ENCODE data around the gene ITPR1. TPM values are rescaled to one million over a fixed set of nuclear protein-coding genes. Genes with fewer than 3 reads are reported as not detected.

The ITPR1 gene
- total and polyA plus RNA-seq, 10 of the 15 experiments (the other 5 are each of a cell fraction or from before 2014, with no cell fraction given): 12.2 to 239 (median 28.4) TPM

- no peaks in the 10 kb centered on the region for H3K9me3 ChIP-seq (replicated peaks; ENCODE audit: control insufficient read depth, insufficient read depth, low read length)
- FAIRE-seq: no peak
- POLR2A ChIA-PET: no interaction called here
Observed at GRCh38 chr3:4501437-4501836, 8.3 kb downstream of the ITPR1 start.

GRCh38 chr3:4501927-4502326, 8.8 kb downstream of the ITPR1 start:
- Histone ChIP-seq H4K20me1 (ENCODE audit: control insufficient read depth, insufficient read depth) (no peaks in the 10 kb centered on the region), H3K36me3 (ENCODE audit: control insufficient read depth in 2 of 2, insufficient read depth in 2 of 2, low read length in 1 of 2) (peaks cover 3 to 5% of the 10 kb centered on the region in 2 experiments), H3K4me1 (ENCODE audit: control insufficient read depth, insufficient read depth, low read length) (peaks cover 36% of the 10 kb centered on the region), H2AFZ (ENCODE audit: control insufficient read depth, low read depth, low read length) (no peak overlapping the region), H3K4me3 (no peak overlapping the region), H3K4me2 (ENCODE audit: control insufficient read depth, insufficient read depth) (no peak overlapping the region), H3K79me2 (ENCODE audit: control insufficient read depth, insufficient read depth, low read length) (peaks cover 18% of the 10 kb centered on the region), H3K9me3 (replicated peaks; ENCODE audit: control insufficient read depth, insufficient read depth, low read length) (no peaks in the 10 kb centered on the region), H3K9ac (ENCODE audit: control insufficient read depth, insufficient read depth, low read length) (no peak overlapping the region), H3K27me3 (replicated peaks in 1 of 2; ENCODE audit: control insufficient read depth in 2 of 2, insufficient read depth in 2 of 2, low read length in 1 of 2) (no peaks in the 10 kb centered on the region), H3K27ac (ENCODE audit: control insufficient read depth, insufficient read depth) (no peak overlapping the region)
- intact Hi-C loops (cut with micrococcal nuclease; ENCODE audit: unreplicated experiment): loop anchor here (10.0 kb wide), 1 partner anchor 483 kb away; no protein-coding TSS in a partner anchor
- ChIA-PET POLR2A (interaction anchor here (0.6 kb wide), 1 partner anchor 119 kb away, joined by 14 read pairs; no protein-coding TSS in a partner anchor), CTCF (interaction anchor here (1.0 to 3.5 kb wide), 3 partner anchors 8 to 151 kb away, joined by 3 to 14 read pairs (median 11); partner anchors contain the start of gene ITPR1), RAD21 (ENCODE audit: unreplicated experiment) (interaction anchor here (0.9 to 1.7 kb wide), 3 partner anchors 9 to 130 kb away, joined by 3 to 5 read pairs (median 3); partner anchors contain the start of gene ITPR1), SMC1A (ENCODE audit: uncharacterized antibody, unreplicated experiment) (interaction anchor here (0.6 to 12.9 kb wide), 7 partner anchors 8 to 151 kb away, joined by 3 to 180 read pairs (median 4); partner anchors contain the start of gene ITPR1)
- WGBS (ENCODE audit: insufficient coverage, insufficient replicate concordance, low lambda C conversion rate, missing lambda C conversion rate): 97% methylated on average over 9 of the region's 9 CpGs
- FAIRE-seq (no peak), DNase-seq (ENCODE audit: low read depth, low spot score) (no peak), ATAC-seq (no peak)
- in situ Hi-C loops (cut with MboI): loop anchor here (10.0 kb wide), 1 partner anchor 693 kb away; no protein-coding TSS in a partner anchor
- no TSS peak for BruUV-seq (replicated peaks)
- no peak for TF ChIP-seq PKNOX1 (IDR thresholded peaks at IDR 0.05)
- TF ChIP-seq FOXM1 (IDR thresholded peaks at IDR 0.05; ENCODE audit: low read depth, low read length): no peak
- no peak for TF ChIP-seq EED (IDR thresholded peaks at IDR 0.05; ENCODE audit: low read depth)
- no peak for TF ChIP-seq BHLHE40 (IDR thresholded peaks at IDR 0.05; ENCODE audit: borderline replicate concordance in 1 of 2, low read depth in 2 of 2, low read length in 1 of 2)
- no peak for TF ChIP-seq ATF7 (IDR thresholded peaks at IDR 0.05; ENCODE audit: low read depth)
- TF ChIP-seq ZNF24 (IDR thresholded peaks at IDR 0.05): no peak
- TF ChIP-seq EP300 (IDR thresholded peaks at IDR 0.05; ENCODE audit: borderline replicate concordance in 1 of 2, control insufficient read depth in 1 of 2, low read depth in 2 of 2, low read length in 2 of 2): no peak
- TF ChIP-seq BMI1 (IDR thresholded peaks at IDR 0.05; ENCODE audit: borderline replicate concordance): no peak
- no peak for TF ChIP-seq BRCA1 (IDR thresholded peaks at IDR 0.05; ENCODE audit: low read depth, low read length)
- no peak for TF ChIP-seq MEF2B (IDR thresholded peaks at IDR 0.05; ENCODE audit: partially characterized antibody, poor library complexity, severe bottlenecking)
- no peak for TF ChIP-seq HCFC1 (IDR thresholded peaks at IDR 0.05; ENCODE audit: low read length)
- TF ChIP-seq DPF2 (IDR thresholded peaks at IDR 0.05): no peak
- TF ChIP-seq CHD1 (IDR thresholded peaks at IDR 0.05; ENCODE audit: low read depth, low read length): no peak

More at GRCh38 chr3:4501437-4501836, 8.3 kb downstream of the ITPR1 start:
- SMC1A ChIA-PET (ENCODE audit: uncharacterized antibody, unreplicated experiment): interaction anchor here (0.6 to 12.9 kb wide), 8 partner anchors 8 to 151 kb away, joined by 3 to 180 read pairs (median 4); partner anchors contain the start of gene ITPR1
- peaks cover 34% of the 10 kb centered on the region for H3K4me1 ChIP-seq (ENCODE audit: control insufficient read depth, insufficient read depth, low read length)
- TF ChIP-seq CREB1 (IDR thresholded peaks at IDR 0.05; ENCODE audit: low read depth) (no peak), IKZF2 (IDR thresholded peaks at IDR 0.05) (no peak)
- H4K20me1 ChIP-seq (ENCODE audit: control insufficient read depth, insufficient read depth): no peaks in the 10 kb centered on the region
- no peak for DNase-seq (ENCODE audit: low read depth, low spot score)
- in situ Hi-C loops (cut with MboI) (loop anchor here (10.0 kb wide), 1 partner anchor 693 kb away; no protein-coding TSS in a partner anchor), intact Hi-C loops (cut with micrococcal nuclease; ENCODE audit: unreplicated experiment) (loop anchor here (10.0 kb wide), 1 partner anchor 483 kb away; no protein-coding TSS in a partner anchor)
- H3K27ac ChIP-seq (ENCODE audit: control insufficient read depth, insufficient read depth): no peak overlapping the region
- H3K27me3 ChIP-seq (replicated peaks in 1 of 2; ENCODE audit: control insufficient read depth in 2 of 2, insufficient read depth in 2 of 2, low read length in 1 of 2): no peaks in the 10 kb centered on the region
- peaks cover 18% of the 10 kb centered on the region for H3K79me2 ChIP-seq (ENCODE audit: control insufficient read depth, insufficient read depth, low read length)
- no peak overlapping the region for H2AFZ ChIP-seq (ENCODE audit: control insufficient read depth, low read depth, low read length)
- WGBS (ENCODE audit: insufficient coverage, insufficient replicate concordance, low lambda C conversion rate, missing lambda C conversion rate): 83% methylated on average over 3 of the region's 3 CpGs
- no peak overlapping the region for H3K4me2 ChIP-seq (ENCODE audit: control insufficient read depth, insufficient read depth)
- RAD21 ChIA-PET (ENCODE audit: unreplicated experiment): interaction anchor here (0.9 to 1.7 kb wide), 3 partner anchors 8 to 130 kb away, joined by 3 to 5 read pairs (median 3); partner anchors contain the start of gene ITPR1
- BruUV-seq (replicated peaks): no TSS peak
- no peak overlapping the region for H3K9ac ChIP-seq (ENCODE audit: control insufficient read depth, insufficient read depth, low read length)
- H3K36me3 ChIP-seq (ENCODE audit: control insufficient read depth in 2 of 2, insufficient read depth in 2 of 2, low read length in 1 of 2): peaks cover 3 to 5% of the 10 kb centered on the region in 2 experiments
- ATAC-seq: no peak
- H3K4me3 ChIP-seq: no peak overlapping the region
- CTCF ChIA-PET: interaction anchor here (1.0 to 3.5 kb wide), 2 partner anchors 82 to 151 kb away, joined by 3 to 14 read pairs; no protein-coding TSS in a partner anchor

Data from GM12878 (cell line).